Upper lobe of left lung (tissue), 4 donors: ENCODE measurements around the gene CDKAL1.
"Not testable (repeated sequence)": the region's sequence is repeated elsewhere in the genome, so short reads cannot be mapped to it uniquely, and the experiment has no call there.

Experiments used
- CTCF ChIP-seq, 6 experiments: fragments of 450-650 bp in 4 of 6; fragments of 200-600 bp in 2 of 6; sonication (generic) in 2 of 6; IDR thresholded peaks; one replicate each; pipeline ENCODE4 v1.5.1; 2016 to 2019; ENCODE audit warnings: antibody characterized with exemption in 6 of 6
- POLR2A ChIP-seq, 4 donors: fragments of 450-650 bp; IDR thresholded peaks; one replicate each; pipeline ENCODE4 v1.5.1; 2016 to 2017; ENCODE audit warnings: antibody characterized with exemption in 4 of 4, mild to moderate bottlenecking in 2 of 4

- TF ChIP-seq CTCF, POLR2A (IDR thresholded peaks at IDR 0.05): not testable (repeated sequence)
Observed at GRCh38 chr6:21055480-21055879, 521.2 kb downstream of the CDKAL1 start.
